ENCODE results near the gene MFGE8. TPM values are rescaled to one million over a fixed set of nuclear protein-coding genes. Genes with fewer than 3 reads are reported as not detected.

MFGE8 gene
- total RNA-seq, 2 experiments from 2014 or later, result 29.0 to 34.0 TPM

- intact Hi-C loops (cut with micrococcal nuclease), result no loop called here
- H3K9me3 Mint-ChIP-seq, result no peaks in the 10 kb centered on the region
- peaks cover 10% of the 10 kb centered on the region for H3K36me3 Mint-ChIP-seq (ENCODE audit: low read depth)
- no peak for TF ChIP-seq CTCF (IDR thresholded peaks at IDR 0.05)
- ATAC-seq (peak; percentile 72), DNase-seq (peak; percentile 86)
- peak within 1 kb of the TSS; percentile 88 for H3K27ac Mint-ChIP-seq
- no peaks in the 10 kb centered on the region for H3K27me3 Mint-ChIP-seq
- peak within 1 kb of the TSS; percentile 82 for H3K4me3 Mint-ChIP-seq
- CTCF ChIA-PET, result interaction anchor here (0.7 to 4.2 kb wide), 13 partner anchors 9 to 428 kb away, joined by 3 to 50 read pairs (median 3); partner anchors contain the start of genes MRPL46 and MRPS11
- POLR2A ChIA-PET, result interaction anchor here (1.0 to 1.1 kb wide), 4 partner anchors 9 to 273 kb away, joined by 3 to 4 read pairs (median 3); no protein-coding TSS in a partner anchor
- peaks cover 32% of the 10 kb centered on the region for H3K4me1 Mint-ChIP-seq (ENCODE audit: low read depth)
These were observed 18.1 kb downstream of the MFGE8 start, which contains the start of gene HAPLN3 for GRCh38 chr15:88894819-88895767. HAPLN3 (minus strand) TSS chr15:88895544; CDS start chr15:88887298, 8,246 bp downstream.

- intact Hi-C loops (cut with micrococcal nuclease), result no loop called here
- peak; percentile 91 for DNase-seq
- peaks cover 32% of the 10 kb centered on the region for H3K4me1 Mint-ChIP-seq (ENCODE audit: low read depth)
- no peaks in the 10 kb centered on the region for H3K27me3 Mint-ChIP-seq
- peak; percentile 64 for ATAC-seq
- ChIA-PET CTCF (interaction anchor here (0.8 to 4.2 kb wide), 8 partner anchors 10 to 313 kb away, joined by 3 to 50 read pairs (median 4); no protein-coding TSS in a partner anchor), POLR2A (interaction anchor here (1.0 kb wide), 1 partner anchor 10 kb away, joined by 4 read pairs; no protein-coding TSS in a partner anchor)
- no peaks in the 10 kb centered on the region for H3K9me3 Mint-ChIP-seq
- peak overlapping the region; percentile 77 for H3K27ac Mint-ChIP-seq
- TF ChIP-seq CTCF (IDR thresholded peaks at IDR 0.05), result peak; percentile 96
- peaks cover 12% of the 10 kb centered on the region for H3K36me3 Mint-ChIP-seq (ENCODE audit: low read depth)
- peak overlapping the region; percentile 82 for H3K4me3 Mint-ChIP-seq
These were observed 18.8 kb downstream of the MFGE8 start for GRCh38 chr15:88894348-88894818.

GRCh38 chr15:88891540-88892254, 21.5 kb downstream of the MFGE8 start:
- no peak overlapping the region for H3K4me3 Mint-ChIP-seq
- no peaks in the 10 kb centered on the region for H3K9me3 Mint-ChIP-seq
- intact Hi-C loops (cut with micrococcal nuclease), result no loop called here
- POLR2A ChIA-PET, result interaction anchor here (1.2 to 1.5 kb wide), 3 partner anchors 12 to 49 kb away, joined by 3 to 6 read pairs (median 5); no protein-coding TSS in a partner anchor
- no peaks in the 10 kb centered on the region for H3K27me3 Mint-ChIP-seq
- CTCF ChIA-PET, result interaction anchor here (1.0 to 2.6 kb wide), 6 partner anchors 8 to 287 kb away, joined by 3 to 22 read pairs (median 3); no protein-coding TSS in a partner anchor
- ATAC-seq (no peak), DNase-seq (no peak)
- no peak overlapping the region for H3K27ac Mint-ChIP-seq
- no peak for TF ChIP-seq CTCF (IDR thresholded peaks at IDR 0.05)
- peaks cover 16% of the 10 kb centered on the region for H3K36me3 Mint-ChIP-seq (ENCODE audit: low read depth)
- H3K4me1 Mint-ChIP-seq (ENCODE audit: low read depth), result peaks cover 18% of the 10 kb centered on the region

GRCh38 chr15:88890495-88890894, 22.7 kb downstream of the MFGE8 start:
- POLR2A ChIA-PET, result interaction anchor here (1.5 kb wide), 1 partner anchor 22 kb away, joined by 5 read pairs; no protein-coding TSS in a partner anchor
- ATAC-seq (no peak), DNase-seq (no peak)
- no peaks in the 10 kb centered on the region for H3K27me3 Mint-ChIP-seq
- no peak for TF ChIP-seq CTCF (IDR thresholded peaks at IDR 0.05)
- H3K27ac Mint-ChIP-seq, result no peak overlapping the region
- H3K4me3 Mint-ChIP-seq, result no peak overlapping the region
- H3K9me3 Mint-ChIP-seq, result no peaks in the 10 kb centered on the region
- intact Hi-C loops (cut with micrococcal nuclease), result no loop called here
- peaks cover 17% of the 10 kb centered on the region for H3K36me3 Mint-ChIP-seq (ENCODE audit: low read depth)
- CTCF ChIA-PET, result interaction anchor here (1.0 to 2.6 kb wide), 2 partner anchors 14 to 266 kb away, joined by 3 to 22 read pairs; no protein-coding TSS in a partner anchor
- H3K4me1 Mint-ChIP-seq (ENCODE audit: low read depth), result peaks cover 10% of the 10 kb centered on the region

All from activated CD8-positive, alpha-beta T cell treated with anti-CD3 and anti-CD28 coated beads for 36 hours (primary cell).